NCI-H748 treated with DMSO at 0.1 percent for 48 hours (cell line): ENCODE results near the gene TUBGCP2.

Experiments
- DNase-seq: peaks from one replicate; lab custom pipeline; 2025; lab: John Stamatoyannopoulos, UW

TUBGCP2 gene

DNA sequence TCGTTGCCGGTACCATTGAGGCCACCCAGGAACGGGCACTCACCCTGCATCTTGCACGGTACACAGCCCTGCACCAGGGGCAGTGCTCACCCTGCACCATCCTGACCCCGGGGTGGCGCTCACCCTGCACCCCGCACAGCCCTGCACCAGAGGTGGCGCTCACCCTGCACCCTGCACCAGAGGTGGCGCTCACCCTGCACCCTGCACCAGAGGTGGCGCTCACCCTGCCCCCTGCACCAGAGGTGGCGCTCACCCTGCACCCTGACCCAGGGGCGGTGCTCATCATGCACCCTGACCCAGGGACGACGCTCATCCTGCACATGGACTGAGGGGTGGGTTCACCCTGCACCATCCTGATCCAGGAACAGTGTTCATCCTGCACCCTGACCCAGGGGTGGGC, 6.4 kb downstream of the TUBGCP2 start:
- no peak for DNase-seq

DNA sequence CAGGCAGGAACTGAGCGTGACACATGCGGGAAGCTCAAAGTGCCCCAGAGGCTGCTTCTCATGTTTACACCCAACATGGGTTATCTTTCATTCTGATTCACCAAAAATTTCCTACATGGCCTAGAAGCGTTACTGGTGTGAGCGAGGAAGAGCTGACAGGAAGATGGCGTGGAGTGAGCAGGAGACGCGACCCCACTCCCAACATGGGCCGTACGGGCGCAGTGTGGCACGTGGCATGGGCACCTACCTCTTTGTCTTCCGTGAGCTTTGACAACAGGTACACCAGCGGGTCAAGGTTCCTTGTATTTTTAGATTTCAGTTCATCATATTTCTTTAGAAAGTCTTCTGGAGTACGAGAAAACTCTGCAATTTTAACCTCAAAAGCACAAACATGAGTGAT, 8.9 kb downstream of the TUBGCP2 start:
- no peak for DNase-seq

- no peak for DNase-seq
Observed at GRCh38 chr10:133299224-133299623, 9.4 kb downstream of the TUBGCP2 start.

DNA sequence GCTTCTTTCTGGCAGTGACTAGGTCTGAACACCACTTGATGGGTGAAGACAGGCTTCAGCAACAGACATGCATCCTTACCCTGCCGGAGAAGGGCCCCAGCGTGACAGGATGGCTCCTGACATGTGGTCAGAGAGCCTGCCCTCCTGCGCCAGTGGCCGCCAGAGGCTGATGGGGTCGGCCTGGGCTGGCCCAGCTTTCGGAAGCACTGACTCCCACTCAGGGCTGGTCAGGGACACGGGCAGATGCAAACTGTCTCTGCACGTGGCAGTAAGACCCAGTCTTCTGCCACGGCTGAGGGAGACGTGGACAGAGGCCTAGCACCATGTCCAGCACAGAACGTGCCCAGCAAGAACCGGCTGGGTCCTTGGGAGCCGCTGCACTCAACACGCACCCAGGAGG, 10.2 kb downstream of the TUBGCP2 start:
- no peak for DNase-seq

DNA sequence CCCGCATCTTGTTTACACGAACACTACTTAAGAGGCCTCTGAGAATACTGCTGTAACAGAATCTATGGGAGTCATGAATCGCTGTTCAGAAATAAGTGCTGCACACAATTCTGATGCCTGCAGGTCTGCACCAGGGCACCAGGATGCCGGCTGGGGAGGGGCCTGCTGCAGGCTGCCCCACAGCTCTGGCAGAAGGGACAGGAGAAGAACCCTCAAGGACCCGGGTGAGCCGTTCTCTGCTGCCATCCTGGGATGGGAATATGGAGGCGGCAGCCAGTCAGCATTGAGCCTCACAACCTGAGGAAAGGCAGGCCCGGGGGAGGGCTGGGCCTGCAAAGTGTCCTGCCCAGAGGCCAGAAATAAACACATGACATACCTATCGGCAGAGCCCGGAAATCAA, 11.2 kb downstream of the TUBGCP2 start:
- no peak for DNase-seq

DNA sequence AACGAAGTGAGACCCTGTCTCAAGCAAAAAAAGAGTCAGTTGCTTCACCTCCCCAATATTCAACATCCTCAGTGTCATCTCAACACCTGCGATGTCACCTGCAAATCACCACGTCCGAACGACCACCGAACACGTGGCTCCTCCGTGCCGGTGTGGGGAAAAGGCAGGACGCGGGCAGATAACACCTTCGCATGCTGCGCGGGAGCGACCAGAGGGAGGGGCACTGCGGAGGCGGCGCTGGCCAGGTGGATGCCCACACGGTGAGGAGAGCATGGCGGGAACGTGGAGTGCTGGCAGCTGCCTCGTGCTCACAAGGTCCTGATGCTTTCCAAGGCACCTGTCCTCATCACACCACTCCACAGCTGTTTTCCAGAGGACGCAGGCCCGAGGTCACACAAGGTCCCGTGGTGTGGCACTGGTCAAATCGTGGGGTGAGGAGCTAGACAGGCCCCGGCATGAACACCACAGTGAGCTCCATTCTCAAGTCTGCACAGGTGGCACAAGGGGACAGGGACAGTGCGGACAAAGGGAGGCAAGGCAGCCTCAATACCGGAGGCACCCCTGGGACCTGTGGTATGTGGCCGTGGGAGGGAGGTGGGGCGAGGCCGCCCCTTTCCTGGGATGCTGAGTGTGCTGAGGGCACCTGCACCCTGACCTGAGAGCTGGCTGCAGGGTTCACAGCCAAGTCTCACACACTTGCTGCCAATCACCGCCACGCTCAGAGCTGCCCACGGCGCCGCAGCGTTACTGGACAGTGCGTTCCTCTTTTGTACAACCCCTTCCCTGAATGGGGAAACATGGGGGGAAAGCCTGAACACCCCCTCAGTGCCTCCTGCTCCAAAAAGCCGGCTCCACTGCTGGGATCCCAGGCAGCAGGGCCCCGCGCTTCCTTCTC, 13.0 kb downstream of the TUBGCP2 start:
- DNase-seq: no peak

- no peak for DNase-seq
Observed at GRCh38 chr10:133294189-133294588, 14.5 kb downstream of the TUBGCP2 start.

GRCh38 chr10:133293810-133294119, 14.9 kb downstream of the TUBGCP2 start:
- DNase-seq: no peak

DNA sequence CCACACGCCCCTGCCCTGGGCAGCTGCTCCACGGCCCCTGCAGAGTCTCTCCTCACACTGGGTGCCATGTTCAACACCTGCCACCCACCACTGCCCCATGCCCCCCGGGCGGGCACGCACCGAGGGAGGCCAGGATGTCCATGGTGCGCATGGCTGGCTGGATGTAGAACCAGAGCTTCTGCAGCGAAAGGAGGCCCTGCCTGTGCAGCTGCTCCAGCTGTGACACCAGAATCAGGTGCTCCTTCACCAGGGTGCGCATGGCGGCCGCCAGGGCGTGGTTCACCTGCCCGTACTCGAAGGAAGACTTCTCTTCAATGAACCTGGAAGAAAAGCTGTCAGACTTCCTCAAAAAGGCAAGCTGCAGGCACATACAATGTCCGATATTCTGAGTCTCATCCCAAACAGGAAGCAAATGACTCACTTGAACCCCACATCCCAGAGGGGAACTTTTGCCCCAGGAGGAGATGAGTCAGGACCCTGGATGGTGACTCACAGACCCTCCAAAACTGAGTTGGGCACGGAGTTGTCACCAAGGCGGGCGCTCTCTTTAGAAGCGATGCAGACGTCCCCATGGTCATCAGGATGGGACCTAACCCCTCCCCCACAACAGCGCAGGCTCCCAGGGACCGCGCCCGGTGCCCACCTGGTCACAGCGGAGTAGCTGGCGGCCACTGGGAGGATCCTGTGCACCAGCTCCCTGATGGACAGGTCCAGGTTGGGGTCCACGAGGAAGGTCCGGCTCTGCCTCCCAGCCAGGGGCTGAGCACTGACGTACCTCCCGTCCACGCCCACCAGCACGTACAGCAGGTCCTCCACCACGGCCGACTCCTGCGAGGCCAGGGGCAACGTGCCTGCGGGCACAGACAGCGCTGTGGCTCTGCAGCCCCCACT, 15.5 kb downstream of the TUBGCP2 start:
- no peak for DNase-seq

GRCh38 chr10:133289761-133290160, 18.9 kb downstream of the TUBGCP2 start:
- no peak for DNase-seq

DNA sequence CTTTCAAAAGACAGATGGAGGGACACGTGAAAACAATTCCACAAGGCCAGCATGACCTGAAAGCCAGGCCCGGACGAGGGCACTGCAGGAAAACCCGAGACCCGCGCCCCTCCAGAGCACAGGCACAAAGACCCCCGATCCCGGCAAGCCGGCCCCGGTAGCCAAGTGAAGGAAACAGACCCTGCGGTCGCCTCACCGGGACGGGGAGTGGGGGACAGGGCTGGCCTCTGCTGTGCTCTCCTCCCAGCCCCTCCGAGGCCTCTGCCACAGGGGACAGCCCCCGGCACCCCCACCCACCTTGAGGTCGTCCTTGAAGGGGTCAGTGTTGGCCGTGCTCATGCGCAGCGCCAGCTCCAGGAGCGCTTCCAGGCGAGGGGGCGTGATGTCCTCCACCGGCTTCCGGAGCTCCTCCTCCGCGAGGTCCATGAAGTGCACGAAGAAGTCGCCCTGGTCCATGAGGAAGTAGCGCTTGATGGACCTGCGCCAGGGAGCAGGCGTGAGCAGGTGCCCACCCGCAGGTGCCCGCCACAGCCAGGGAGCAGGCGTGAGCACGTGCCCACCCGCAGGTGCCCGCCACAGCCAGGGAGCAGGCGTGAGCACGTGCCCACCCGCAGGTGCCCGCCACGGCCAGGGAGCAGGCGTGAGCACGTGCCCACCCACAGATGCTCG, 20.7 kb downstream of the TUBGCP2 start:
- no peak for DNase-seq

GRCh38 chr10:133286366-133286765, 22.3 kb downstream of the TUBGCP2 start:
- DNase-seq: no peak

- no peak for DNase-seq
Observed at GRCh38 chr10:133285217-133285616, 23.5 kb downstream of the TUBGCP2 start.

DNA sequence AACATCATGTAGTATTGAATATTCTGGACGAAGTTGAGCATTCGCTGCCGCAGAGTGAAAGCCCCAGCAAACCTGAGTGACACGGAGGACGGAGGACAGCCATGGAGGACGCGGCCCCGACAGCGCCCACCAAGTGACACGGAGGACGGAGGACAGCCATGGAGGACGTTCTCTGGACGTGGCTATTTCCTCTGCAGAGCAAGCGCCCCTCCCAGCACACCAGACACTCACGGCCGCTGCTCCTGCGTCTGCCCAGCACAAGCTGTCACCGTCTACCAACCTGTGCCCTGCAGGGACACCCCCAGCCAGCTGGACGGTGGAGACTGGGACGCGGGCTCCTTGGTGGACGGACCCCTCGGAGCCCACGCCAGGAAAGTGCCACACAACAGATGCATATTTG, 24.7 kb downstream of the TUBGCP2 start:
- DNase-seq: no peak

- DNase-seq: no peak
Observed at GRCh38 chr10:133282846-133283390, 25.8 kb downstream of the TUBGCP2 start.

- no peak for DNase-seq
Observed at GRCh38 chr10:133281628-133282372, 26.9 kb downstream of the TUBGCP2 start.

DNA sequence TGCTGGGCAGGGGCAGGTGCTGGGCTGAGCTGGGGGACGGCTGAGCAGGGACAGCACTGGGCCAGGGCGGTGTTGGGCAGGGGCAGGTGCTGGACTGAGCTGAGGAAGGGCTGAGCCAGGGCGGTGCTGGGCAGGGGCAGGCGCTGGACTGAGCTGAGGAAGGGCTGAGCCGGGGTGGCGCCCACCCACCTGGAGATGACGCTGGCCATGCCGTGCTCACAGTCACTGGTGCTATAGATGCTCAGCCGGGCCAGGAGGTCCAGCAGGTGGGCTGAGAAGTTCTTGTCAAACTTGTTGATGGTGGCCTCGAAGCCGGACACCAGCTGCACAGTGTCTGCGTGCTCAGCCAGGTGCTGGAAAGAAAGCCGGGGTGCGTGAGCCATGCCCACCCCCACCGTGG, 27.6 kb downstream of the TUBGCP2 start:
- no peak for DNase-seq

GRCh38 chr10:133280391-133281059, 28.1 kb downstream of the TUBGCP2 start:
- no peak for DNase-seq

DNA sequence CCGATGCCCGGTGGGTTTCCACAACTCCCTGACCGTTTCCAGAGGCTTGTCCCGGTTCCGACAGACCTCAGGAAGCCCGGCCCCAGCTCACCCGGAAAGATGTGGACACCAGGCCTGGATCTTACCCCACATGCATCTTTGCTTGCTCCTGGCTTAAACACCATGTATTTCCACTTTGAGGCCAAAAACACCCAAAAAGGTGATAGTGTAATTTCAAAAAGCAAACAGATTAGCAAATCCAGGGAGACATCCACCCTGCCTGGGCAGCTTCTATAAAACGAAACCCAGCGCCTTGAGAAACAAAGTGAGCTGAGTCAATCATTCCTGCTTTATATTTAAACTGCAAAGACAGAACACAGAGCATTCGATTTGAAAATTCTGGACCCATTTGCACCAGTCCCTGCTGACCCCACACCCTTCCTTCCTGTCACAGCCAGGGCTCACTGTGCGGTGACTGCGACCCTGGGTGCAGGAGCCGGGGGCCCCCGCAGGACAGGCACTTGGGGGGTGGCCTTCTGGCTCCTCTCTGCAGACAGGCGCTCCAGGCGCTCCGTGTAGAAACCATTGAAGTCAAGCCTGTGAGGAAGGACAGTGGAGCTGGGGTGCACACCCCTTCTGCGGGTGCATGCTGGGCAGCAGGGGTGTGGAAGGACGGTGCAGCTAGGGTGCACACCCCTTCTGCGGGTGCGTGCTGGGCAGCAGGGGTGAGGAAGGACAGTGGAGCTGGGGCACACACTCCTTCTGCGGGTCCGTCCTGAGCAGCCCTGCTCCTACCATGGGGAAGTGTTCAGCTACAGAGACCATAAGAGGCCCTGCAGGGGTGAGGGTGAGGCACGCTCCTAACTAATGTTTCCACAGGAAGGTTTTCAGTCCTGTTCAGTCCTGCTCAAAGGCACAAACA, 29.1 kb downstream of the TUBGCP2 start:
- no peak for DNase-seq
